HPDE6-E6E7 (cell line): ENCODE results near the gene ADORA3.
A peak's percentile ranks its signal among the peaks of the same experiment; 100 is the strongest.
"Not testable (repeated sequence)": the region's sequence is repeated elsewhere in the genome, so short reads cannot be mapped to it uniquely, and the experiment has no call there.

ENCODE experiments used
- DNase-seq: peaks from one replicate; pipeline ENCODE4 v3.0.0; 2011; ENCODE audit warnings: missing footprints; ENCODE audit errors: extremely low spot score

The ADORA3 gene

GRCh38 chr1:111503585-111504060 lies at the start of gene ADORA3, which contains the start of gene TMIGD3:
Gene ADORA3 (minus strand): TSS chr1:111503633. CDS start chr1:111503354, 279 bp downstream.
Gene TMIGD3 (minus strand): TSS chr1:111503633. CDS start chr1:111503354, 279 bp downstream.
- no peak for DNase-seq

GRCh38 chr1:111553196-111553595 lies 49.8 kb upstream of the ADORA3 start:
- peak; percentile 46 for DNase-seq

GRCh38 chr1:111552587-111552986 lies 49.2 kb upstream of the ADORA3 start:
- DNase-seq, result no peak

GRCh38 chr1:111551623-111552411 lies 48.4 kb upstream of the ADORA3 start:
- DNase-seq, result no peak

- DNase-seq, result not testable (repeated sequence)
These were observed 44.4 kb upstream of the ADORA3 start for GRCh38 chr1:111547786-111548185.

GRCh38 chr1:111542187-111542586 lies 38.8 kb upstream of the ADORA3 start:
- no peak for DNase-seq

- DNase-seq, result peak; percentile 45
These were observed 38.3 kb upstream of the ADORA3 start for GRCh38 chr1:111541721-111542120.

- DNase-seq, result no peak
These were observed 37.5 kb upstream of the ADORA3 start for GRCh38 chr1:111540928-111541327.

GRCh38 chr1:111538343-111539025 lies 35.1 kb upstream of the ADORA3 start:
- DNase-seq, result no peak

- no peak for DNase-seq
These were observed 32.1 kb upstream of the ADORA3 start for GRCh38 chr1:111535256-111536191.

- no peak for DNase-seq
These were observed 16.6 kb upstream of the ADORA3 start for GRCh38 chr1:111520053-111520452.

- DNase-seq, result no peak
These were observed 14.2 kb upstream of the ADORA3 start for GRCh38 chr1:111517469-111518225.

- no peak for DNase-seq
These were observed 12.6 kb upstream of the ADORA3 start for GRCh38 chr1:111516005-111516535.

- DNase-seq, result no peak
These were observed 12.0 kb upstream of the ADORA3 start for GRCh38 chr1:111515291-111516004.

- DNase-seq, result no peak
These were observed 10.1 kb upstream of the ADORA3 start for GRCh38 chr1:111513410-111514020.

- no peak for DNase-seq
These were observed 9.5 kb upstream of the ADORA3 start for GRCh38 chr1:111512931-111513330.

GRCh38 chr1:111512132-111512889 lies 8.9 kb upstream of the ADORA3 start:
- no peak for DNase-seq

- DNase-seq, result no peak
These were observed 7.9 kb upstream of the ADORA3 start for GRCh38 chr1:111511370-111511769.

GRCh38 chr1:111509997-111510375 lies 6.6 kb upstream of the ADORA3 start:
- DNase-seq, result no peak
